ENCODE data around the gene PRX.

Gene PRX

DNA sequence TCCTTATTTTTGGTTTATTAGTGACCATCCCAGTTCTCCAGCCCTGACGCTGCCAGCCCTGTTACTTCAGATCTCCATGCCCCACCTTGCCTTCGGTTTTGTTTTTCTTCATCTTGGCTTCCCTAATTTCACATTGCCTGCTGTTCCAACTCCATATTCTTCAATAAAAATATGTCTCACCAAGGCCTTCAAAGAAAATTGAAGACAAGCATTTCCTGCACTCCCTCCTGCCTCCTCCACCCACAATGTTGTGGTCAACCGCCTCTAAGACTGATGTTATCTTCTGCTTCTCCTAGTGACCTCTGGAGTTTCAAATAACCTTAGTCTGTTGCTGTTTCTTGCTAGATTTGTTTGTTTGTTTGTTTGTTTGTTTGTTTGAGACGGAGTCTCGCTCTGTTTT lies 50.1 kb downstream of the PRX start:
- no peak for DNase-seq

- DNase-seq: no peak
Observed at GRCh38 chr19:40362160-40362559, 51.0 kb downstream of the PRX start.

- DNase-seq: no peak
Observed at GRCh38 chr19:40360708-40361241, 52.4 kb downstream of the PRX start.

DNA sequence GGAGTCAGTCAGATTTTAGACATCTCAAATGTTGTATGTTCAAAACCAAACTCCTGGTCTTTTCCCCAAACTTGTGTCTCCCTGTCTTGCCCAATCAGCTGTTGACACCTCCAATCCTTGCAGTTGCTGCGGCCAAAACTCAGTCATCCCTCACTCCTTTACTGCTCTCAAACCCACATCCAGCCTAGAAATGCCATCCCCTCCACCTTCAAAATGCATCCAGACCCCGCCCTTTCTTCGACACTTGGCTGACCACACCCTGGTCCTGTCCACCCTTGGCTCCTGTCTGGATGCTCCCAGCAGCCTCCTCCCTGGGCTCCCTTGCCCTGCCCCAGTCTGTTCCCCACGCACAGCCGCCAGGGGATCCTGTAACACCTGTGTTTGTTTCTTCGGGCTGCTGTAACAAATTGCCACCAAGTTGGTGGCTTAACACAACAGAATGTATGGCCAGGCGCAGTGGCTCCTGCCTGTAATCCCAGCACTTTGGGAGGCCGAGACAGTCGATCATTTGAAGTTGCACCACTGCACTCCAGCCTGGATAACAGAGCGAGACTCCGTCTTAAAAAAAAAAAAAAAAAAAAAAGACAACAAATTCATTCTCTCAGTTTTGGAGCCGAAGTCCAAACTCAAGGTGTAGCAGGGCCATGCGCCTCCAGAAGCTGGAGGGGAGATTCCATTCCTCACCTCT lies 53.0 kb downstream of the PRX start:
- no peak for DNase-seq

DNA sequence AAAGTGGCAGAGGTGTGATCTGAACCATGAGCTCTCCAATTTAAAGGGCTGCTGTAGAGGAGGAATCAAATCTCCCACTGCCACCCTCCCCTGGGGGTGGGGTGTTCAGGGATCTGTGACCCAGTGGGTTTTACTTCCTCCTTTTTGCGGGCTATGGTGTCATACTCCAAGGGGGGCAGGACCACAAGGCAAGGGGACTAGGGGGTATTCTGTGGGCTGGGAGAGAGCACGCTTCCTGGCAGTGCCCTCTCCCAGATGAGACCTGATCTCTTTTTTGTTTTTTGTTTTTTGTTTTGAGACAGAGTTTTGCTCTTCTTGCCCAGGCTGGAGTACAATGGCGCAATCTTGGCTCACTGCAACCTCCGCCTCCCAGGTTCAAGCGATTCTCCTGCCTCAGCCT lies 54.4 kb downstream of the PRX start:
- DNase-seq: no peak

- DNase-seq: no peak
Observed at GRCh38 chr19:40357640-40358039, 55.5 kb downstream of the PRX start.

- no peak for DNase-seq
Observed at GRCh38 chr19:40356681-40357595, 56.2 kb downstream of the PRX start.

GRCh38 chr19:40355975-40356680 lies 57.0 kb downstream of the PRX start:
- no peak for DNase-seq

- no peak for DNase-seq
Observed at GRCh38 chr19:40348961-40349507, 64.1 kb downstream of the PRX start.

DNA sequence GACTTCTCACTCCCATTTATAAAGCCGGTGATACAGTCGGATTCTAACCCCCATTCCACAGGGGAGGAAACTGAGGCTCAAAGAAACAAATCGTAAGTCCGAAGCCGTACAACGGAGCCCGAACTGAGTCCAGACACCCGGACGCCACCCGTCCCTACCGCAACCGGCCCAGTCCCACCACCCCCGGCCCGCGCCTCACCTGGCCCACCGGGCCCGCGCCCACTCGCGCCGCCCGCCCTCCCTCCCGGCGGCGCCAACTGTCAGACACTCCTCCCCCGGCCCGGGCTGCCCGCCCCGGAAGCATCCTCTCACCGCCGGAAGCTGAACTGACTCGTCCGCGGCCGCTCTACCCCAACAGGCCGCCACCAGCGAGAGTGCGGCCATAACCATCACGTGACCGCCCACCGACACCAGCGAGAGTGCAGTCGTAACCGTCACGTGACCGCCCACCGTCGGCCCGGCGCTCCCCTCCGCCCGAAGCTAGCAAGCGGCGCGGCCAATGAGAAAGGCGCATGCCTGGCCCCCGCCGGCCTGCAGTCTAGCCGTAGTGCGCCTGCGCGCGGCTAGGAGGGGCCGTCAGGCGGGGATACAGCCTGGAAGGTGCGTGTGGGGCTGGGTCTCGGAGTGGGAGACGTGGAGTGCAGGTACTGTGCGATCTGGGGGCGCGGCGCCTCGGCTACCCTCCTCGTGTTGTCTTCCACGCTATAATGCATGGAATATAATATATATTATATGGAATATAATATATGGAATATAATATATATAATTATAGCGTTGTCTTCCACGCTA lies 64.9 kb downstream of the PRX start, which contains the start of the genes C19orf47 and PLD3:
Gene C19orf47, minus strand, starts transcription at position 273 of the 789 bp plus-strand sequence. CDS start 6,540 bp downstream, outside the sequence.
Gene PLD3, plus strand, starts transcription at position 571 of the 789 bp plus-strand sequence. CDS start 17,789 bp downstream, outside the sequence.
- DNase-seq: peak; percentile 90

- no peak for DNase-seq
Observed at GRCh38 chr19:40344422-40344821, 68.8 kb downstream of the PRX start.
